Measurements from ENCODE around the gene SEPHS2. TPM values are rescaled to one million over a fixed set of nuclear protein-coding genes. Genes with fewer than 3 reads are reported as not detected.
"Not testable (repeated sequence)": the region's sequence is repeated elsewhere in the genome, so short reads cannot be mapped to it uniquely, and the experiment has no call there.

SEPHS2 gene
- total RNA-seq, 1 donor from 2014 or later, result 199 TPM

DNA sequence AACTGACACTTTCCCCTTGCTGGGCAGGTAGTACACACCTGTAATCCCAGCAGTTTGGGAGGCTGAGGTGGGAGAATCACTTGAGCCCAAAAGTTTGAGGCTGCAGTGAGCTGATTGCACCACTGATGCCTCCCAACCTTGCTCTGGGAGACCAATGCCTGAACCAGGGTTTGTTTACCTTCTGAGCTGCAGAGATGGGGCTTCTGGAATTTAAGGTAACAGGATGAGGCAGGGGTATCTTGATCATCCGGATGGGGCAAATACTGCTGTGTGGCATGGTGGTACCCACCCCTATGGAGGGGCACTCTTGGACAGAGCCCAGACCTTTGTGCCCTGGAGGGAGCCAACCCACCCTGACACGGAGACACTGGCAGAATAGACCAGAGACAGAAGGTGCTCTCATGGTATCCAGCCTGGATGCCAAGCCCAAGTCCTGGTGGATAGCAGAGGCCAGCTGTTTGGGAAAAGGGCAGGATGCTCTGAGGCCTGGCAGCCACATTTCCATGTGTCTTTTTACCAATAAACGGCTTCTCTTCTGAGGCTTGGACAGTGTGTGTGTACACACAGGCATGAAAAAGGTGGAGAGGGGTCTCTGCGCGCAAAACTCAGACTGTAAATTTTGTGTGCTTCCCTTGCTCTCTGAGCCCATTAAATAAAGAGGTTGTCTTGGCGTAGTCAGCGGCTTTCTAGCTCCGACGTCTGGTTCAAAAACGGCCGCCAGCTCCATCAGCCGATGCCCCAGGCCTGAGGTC, 46.1 kb downstream of the SEPHS2 start:
- ATAC-seq, result peak; percentile 4

DNA sequence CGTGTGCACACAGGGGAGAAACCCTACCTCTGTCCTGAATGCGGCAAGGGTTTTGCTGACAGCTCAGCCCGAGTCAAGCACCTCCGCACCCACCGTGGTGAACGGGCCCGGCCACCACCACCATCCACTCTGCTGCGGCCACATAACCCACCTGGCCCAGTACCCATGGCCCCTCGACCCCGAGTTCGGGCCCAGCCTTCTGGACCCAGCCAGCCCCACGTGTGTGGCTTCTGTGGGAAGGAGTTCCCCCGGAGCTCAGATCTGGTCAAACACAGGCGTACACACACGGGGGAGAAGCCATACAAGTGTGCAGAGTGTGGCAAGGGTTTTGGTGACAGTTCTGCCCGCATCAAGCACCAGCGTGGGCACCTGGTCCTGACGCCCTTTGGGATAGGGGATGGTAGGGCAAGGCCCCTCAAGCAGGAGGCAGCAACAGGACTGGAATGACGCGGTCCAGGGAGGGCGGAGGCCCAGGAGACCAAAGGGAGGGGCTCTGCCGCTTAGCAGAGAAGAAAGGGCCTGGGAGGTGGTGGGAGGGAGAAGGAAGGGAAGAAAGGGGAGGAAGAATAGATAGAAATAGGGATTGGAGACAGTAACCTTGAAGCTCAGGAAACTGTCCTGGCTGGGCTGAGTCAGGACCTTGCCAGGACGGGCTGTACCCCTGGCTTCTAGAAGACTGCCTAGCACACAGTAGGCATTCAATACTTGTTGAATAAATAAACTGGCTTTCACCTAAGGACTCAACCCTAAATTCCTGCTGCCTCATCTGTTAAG, 46.8 kb downstream of the SEPHS2 start:
- DNase-seq (ENCODE audit: low spot score) (no peak), ATAC-seq (no peak)

More for the DNA sequence above, 46.1 kb downstream of the SEPHS2 start:
- DNase-seq (ENCODE audit: low spot score), result no peak

DNA sequence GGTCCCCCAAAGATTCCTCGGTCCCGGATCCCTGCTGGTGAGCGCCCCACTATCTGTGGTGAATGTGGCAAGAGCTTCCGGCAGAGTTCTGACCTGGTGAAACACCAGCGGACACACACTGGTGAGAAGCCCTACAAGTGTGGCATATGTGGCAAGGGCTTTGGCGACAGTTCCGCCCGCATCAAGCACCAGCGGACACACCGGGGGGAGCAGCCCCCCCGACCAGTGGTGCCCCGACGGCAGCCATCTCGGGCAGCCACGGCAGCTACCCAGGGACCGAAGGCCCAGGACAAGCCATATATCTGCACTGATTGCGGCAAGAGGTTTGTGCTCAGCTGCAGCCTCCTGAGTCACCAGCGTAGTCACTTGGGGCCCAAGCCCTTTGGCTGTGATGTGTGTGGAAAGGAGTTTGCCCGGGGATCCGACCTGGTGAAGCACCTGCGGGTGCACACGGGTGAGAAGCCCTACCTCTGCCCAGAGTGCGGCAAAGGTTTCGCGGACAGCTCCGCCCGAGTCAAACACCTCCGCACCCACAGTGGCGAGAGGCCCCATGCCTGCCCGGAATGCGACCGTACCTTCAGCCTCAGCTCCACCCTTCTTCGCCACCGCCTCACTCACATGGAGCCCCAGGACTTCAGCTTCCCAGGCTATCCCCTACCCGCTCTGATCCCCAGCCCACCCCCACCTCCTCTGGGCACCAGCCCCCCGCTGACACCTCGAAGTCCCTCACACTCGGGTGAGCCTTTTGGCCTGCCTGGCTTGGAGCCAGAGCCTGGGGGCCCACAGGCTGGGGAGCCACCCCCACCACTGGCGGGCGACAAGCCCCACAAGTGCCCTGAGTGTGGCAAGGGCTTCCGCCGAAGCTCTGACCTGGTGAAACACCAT, 47.7 kb downstream of the SEPHS2 start:
- ATAC-seq (no peak), DNase-seq (ENCODE audit: low spot score) (no peak)

GRCh38 chr16:30397056-30397455, 48.6 kb downstream of the SEPHS2 start:
- no peak for ATAC-seq
- no peak for DNase-seq (ENCODE audit: low spot score)

DNA sequence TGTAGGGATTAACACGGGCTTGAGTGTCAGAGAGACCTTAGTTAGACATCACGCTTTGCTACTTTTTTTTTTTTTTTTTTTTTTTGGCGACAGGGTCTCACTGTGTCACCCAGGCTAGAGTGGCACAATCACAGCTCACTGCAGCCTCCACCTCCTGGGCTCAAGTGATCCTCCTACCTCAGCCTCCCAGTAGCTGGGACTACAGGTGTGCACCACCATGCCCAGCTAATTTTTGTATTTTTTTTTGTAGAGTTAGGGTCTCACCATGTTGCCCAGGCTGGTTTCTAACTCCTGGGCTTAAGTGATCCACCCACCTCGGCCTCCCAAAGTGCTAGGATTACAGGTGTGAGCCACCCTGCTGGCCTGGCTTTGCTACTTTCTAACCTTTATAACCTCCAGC, 49.0 kb downstream of the SEPHS2 start:
- not testable (repeated sequence) for ATAC-seq; DNase-seq (ENCODE audit: low spot score)

GRCh38 chr16:30395992-30396585, 49.6 kb downstream of the SEPHS2 start:
- ATAC-seq (no peak), DNase-seq (ENCODE audit: low spot score) (no peak)

- peak; percentile 90 for DNase-seq (ENCODE audit: low spot score)
- peak; percentile 94 for ATAC-seq
Measured at GRCh38 chr16:30395155-30395991, 50.3 kb downstream of the SEPHS2 start, which contains the start of gene ZNF48. Gene ZNF48, plus strand, starts transcription at chr16:30395420. Its CDS starts 375 bp downstream, at chr16:30395795.

DNA sequence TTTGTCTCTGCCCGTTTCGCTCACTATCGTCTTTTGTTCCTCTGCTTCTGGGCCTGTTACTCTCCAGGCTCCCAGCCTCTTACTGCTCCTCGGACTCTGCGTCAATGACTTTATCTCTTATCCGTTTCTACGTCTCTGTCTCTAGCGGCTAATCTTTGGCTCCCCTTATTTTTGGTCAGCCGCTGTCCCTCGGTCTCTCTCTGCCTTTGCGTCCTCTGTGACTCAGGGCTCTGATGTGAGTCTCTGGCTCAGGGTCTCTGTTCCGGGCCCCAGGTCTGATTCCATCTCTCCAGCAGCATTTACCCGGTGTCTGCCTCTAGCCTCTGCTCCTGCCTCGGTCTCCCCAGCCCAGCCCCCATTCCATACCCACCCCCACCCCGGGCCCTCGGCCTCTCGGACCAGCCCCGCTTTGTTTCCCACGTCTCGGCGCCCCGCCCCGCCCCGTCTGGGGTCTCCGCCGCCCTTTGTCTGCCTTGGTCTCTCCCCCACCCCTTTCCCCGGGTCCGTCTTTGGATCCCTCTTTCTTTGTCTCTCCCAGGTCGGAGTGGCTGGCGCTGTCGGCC, 51.0 kb downstream of the SEPHS2 start:
- DNase-seq (ENCODE audit: low spot score) (no peak), ATAC-seq (no peak)

Other genes with a start within 250 kb of the SEPHS2 start
- gene SULT1A3, start 246.6 kb downstream of the SEPHS2 start, total RNA-seq, result 22.8 TPM
- gene NPIPB13, start 197.4 kb downstream of the SEPHS2 start, total RNA-seq, result 6.2 TPM
- 15.4 TPM for gene CD2BP2, start 90.6 kb downstream of the SEPHS2 start, total RNA-seq
- gene TBC1D10B, start 75.4 kb downstream of the SEPHS2 start, total RNA-seq, result 14.1 TPM
- not detected for gene MYL11, start 71.1 kb downstream of the SEPHS2 start, total RNA-seq
- 1.4 TPM for gene SEPTIN1, start 63.3 kb downstream of the SEPHS2 start, total RNA-seq
- gene ZNF48, start 50.5 kb downstream of the SEPHS2 start, total RNA-seq, result 5.4 TPM
- gene ZNF771, start 38.3 kb downstream of the SEPHS2 start, total RNA-seq, result 13.5 TPM
- 11.1 TPM for gene DCTPP1, start 15.8 kb downstream of the SEPHS2 start, total RNA-seq
- 11.0 TPM for gene ITGAL, start 26.9 kb upstream of the SEPHS2 start, total RNA-seq
- gene ZNF768, start 80.7 kb upstream of the SEPHS2 start, total RNA-seq, result 21.7 TPM
- 7.1 TPM for gene ZNF747, start 89.0 kb upstream of the SEPHS2 start, total RNA-seq
- gene ZNF764, start 112.5 kb upstream of the SEPHS2 start, total RNA-seq, result 6.3 TPM
- 8.8 TPM for gene ZNF688, start 125.8 kb upstream of the SEPHS2 start, total RNA-seq
- 11.8 TPM for gene ZNF785, start 139.8 kb upstream of the SEPHS2 start, total RNA-seq
- 4.9 TPM for gene ZNF689, start 164.5 kb upstream of the SEPHS2 start, total RNA-seq
- 24.2 TPM for gene PRR14, start 205.1 kb upstream of the SEPHS2 start, total RNA-seq
- gene FBRS, start 212.6 kb upstream of the SEPHS2 start, total RNA-seq, result 22.7 TPM